ENCODE results near the gene TMEM92.
"Not testable (repeated sequence)": the region's sequence is repeated elsewhere in the genome, so short reads cannot be mapped to it uniquely, and the experiment has no call there.

The TMEM92 gene

GRCh38 chr17:50262001-50262794, 12.1 kb upstream of the TMEM92 start:
- DNase-seq, result no peak

GRCh38 chr17:50263331-50264262, 10.7 kb upstream of the TMEM92 start:
- DNase-seq, result no peak

GRCh38 chr17:50264263-50265113, 9.8 kb upstream of the TMEM92 start:
- DNase-seq, result no peak

- DNase-seq, result no peak
Observed at GRCh38 chr17:50265212-50265611, 9.1 kb upstream of the TMEM92 start.

- no peak for DNase-seq
Observed at GRCh38 chr17:50265690-50266315, 8.5 kb upstream of the TMEM92 start.

- no peak for DNase-seq
Observed at GRCh38 chr17:50266384-50267073, 7.7 kb upstream of the TMEM92 start.

- no peak for DNase-seq
Observed at GRCh38 chr17:50267074-50267841, 7.0 kb upstream of the TMEM92 start.

GRCh38 chr17:50268026-50268425, 6.2 kb upstream of the TMEM92 start:
- no peak for DNase-seq

- DNase-seq, result no peak
Observed at GRCh38 chr17:50268743-50269275, 5.5 kb upstream of the TMEM92 start.

GRCh38 chr17:50269477-50270434, 4.5 kb upstream of the TMEM92 start:
- peak; percentile 31 for DNase-seq

- no peak for DNase-seq
Observed at GRCh38 chr17:50270435-50271362, 3.6 kb upstream of the TMEM92 start.

GRCh38 chr17:50271363-50271750, 2.9 kb upstream of the TMEM92 start:
- DNase-seq, result not testable (repeated sequence)

GRCh38 chr17:50272246-50272645, 2.0 kb upstream of the TMEM92 start:
- DNase-seq, result no peak

- peak; percentile 12 for DNase-seq
Observed at GRCh38 chr17:50272711-50273653, 1.3 kb upstream of the TMEM92 start.

- no peak for DNase-seq
Observed at GRCh38 chr17:50273654-50274040, 619 bp upstream of the TMEM92 start.

GRCh38 chr17:50274897-50275221, 593 bp downstream of the TMEM92 start:
- no peak for DNase-seq

- DNase-seq, result no peak
Observed at GRCh38 chr17:50275279-50275678, 1.0 kb downstream of the TMEM92 start.

Measured in NCI-H774 (cell line).